Activated CD4-positive, alpha-beta T cell treated with anti-CD3 and anti-CD28 coated beads, Interleukin-2, amount 10 ng/mL, durations not matched to agents 7 days and 5 days (primary cell): ENCODE measurements around the gene LMO7. TPM values are rescaled to one million over a fixed set of nuclear protein-coding genes. Genes with fewer than 3 reads are reported as not detected.
"Not testable (repeated sequence)": the region's sequence is repeated elsewhere in the genome, so short reads cannot be mapped to it uniquely, and the experiment has no call there.

Experiments used
- CTCF ChIA-PET: fragments of 350-600 bp; sonication (Branson Sonifier 250); formaldehyde crosslinking; loops from one replicate; lab custom pipeline; 2021; ENCODE audit warnings: antibody characterized with exemption; lab: Charles Lee
- POLR2A ChIA-PET: fragments of 350-600 bp; sonication (Branson Sonifier 250); formaldehyde crosslinking; loops from one replicate; lab custom pipeline; 2021; ENCODE audit warnings: antibody characterized with exemption; lab: Charles Lee
- DNase-seq: peaks from one replicate; pipeline ENCODE4 v3.0.0-alpha.2; 2020
- H3K27ac Mint-ChIP-seq: one replicate; pipeline ENCODE4 v1.8.0; 2021; ENCODE audit warnings: mild to moderate bottlenecking, moderate library complexity, mixed read lengths
- H3K27me3 Mint-ChIP-seq: one replicate; pipeline ENCODE4 v1.8.0; 2021; ENCODE audit warnings: mixed read lengths
- H3K36me3 Mint-ChIP-seq: one replicate; pipeline ENCODE4 v1.8.0; 2021; ENCODE audit warnings: low read depth, mixed read lengths
- H3K4me1 Mint-ChIP-seq: one replicate; pipeline ENCODE4 v1.8.0; 2021; ENCODE audit warnings: mixed read lengths
- H3K4me3 Mint-ChIP-seq: one replicate; pipeline ENCODE4 v1.8.0; 2021; ENCODE audit warnings: mild to moderate bottlenecking, moderate library complexity, mixed read lengths
- H3K9me3 Mint-ChIP-seq: one replicate; pipeline ENCODE4 v1.8.0; 2021; ENCODE audit warnings: mixed read lengths
- total RNA-seq, 2 experiments: library from RNA; stranded (reverse); gene quantifications; one replicate each; pipeline ENCODE4 v1.2.3, GENCODE V29; 2021

LMO7 gene
- total RNA-seq, 2 experiments from 2014 or later: 23.1 to 30.7 TPM

DNA sequence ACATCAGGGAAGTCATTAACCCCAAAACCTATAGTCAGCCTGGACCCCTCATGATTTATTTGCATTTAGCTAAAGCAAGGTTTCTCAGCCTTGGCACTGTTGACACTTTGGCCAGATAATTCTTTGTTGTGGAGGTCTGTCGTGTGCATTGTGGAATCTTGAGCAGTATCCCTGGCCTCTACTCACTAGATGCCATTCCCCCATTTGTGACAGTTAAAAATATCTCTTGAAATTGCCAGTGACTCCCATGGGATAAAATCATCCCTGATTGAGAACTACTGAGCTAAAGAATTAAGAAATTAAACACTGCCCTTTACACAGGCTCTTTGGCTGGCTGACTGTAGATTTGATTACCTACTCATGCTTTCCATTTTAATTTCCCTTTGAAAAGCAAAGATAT is 102.7 kb downstream of the LMO7 start:
- Mint-ChIP-seq H3K27ac (no peak overlapping the region), H3K4me3 (no peak overlapping the region), H3K36me3 (peaks cover 3% of the 10 kb centered on the region), H3K27me3 (no peaks in the 10 kb centered on the region), H3K4me1 (no peaks in the 10 kb centered on the region), H3K9me3 (peaks cover 15% of the 10 kb centered on the region)
- ChIA-PET CTCF (interaction anchor here (0.9 to 1.0 kb wide), 2 partner anchors 18 to 29 kb away, joined by 3 read pairs; no protein-coding TSS in a partner anchor), POLR2A (no interaction called here)
- DNase-seq: no peak

DNA sequence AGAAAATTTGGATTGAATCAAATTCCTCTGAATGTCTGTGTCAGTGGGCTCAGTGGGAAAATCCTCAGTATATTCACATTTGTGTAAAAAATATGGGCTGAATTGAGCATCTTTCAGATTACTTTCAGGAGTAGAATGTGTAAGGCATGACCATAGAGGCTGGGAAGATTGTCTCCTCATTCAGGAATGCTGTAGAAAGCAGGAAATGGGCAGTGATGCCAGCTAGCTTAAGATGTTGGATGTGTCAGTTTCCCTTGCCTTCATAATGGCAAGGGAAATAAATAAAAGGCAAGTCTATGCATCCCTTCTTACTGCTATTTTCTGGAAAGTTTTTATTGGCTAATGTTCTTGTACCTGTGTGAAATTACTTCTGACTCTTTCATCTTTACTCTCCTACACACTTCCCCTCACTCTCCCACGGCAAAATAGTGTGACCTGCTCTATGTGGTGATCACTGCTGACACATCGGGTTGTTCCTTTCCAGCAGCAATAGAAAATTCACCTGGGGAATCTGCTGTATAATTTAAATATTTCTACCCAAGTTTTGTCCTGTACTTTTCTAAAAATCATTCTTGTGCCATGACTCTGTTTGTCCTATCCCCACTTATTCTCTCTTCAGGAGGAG is 103.2 kb downstream of the LMO7 start:
- POLR2A ChIA-PET: no interaction called here
- no peak for DNase-seq
- Mint-ChIP-seq H3K27me3 (no peaks in the 10 kb centered on the region), H3K27ac (no peak overlapping the region), H3K4me1 (no peaks in the 10 kb centered on the region), H3K4me3 (no peak overlapping the region), H3K9me3 (peaks cover 13% of the 10 kb centered on the region), H3K36me3 (peaks cover 3% of the 10 kb centered on the region)
- CTCF ChIA-PET: interaction anchor here (1.0 kb wide), 1 partner anchor 29 kb away, joined by 3 read pairs; no protein-coding TSS in a partner anchor

DNA sequence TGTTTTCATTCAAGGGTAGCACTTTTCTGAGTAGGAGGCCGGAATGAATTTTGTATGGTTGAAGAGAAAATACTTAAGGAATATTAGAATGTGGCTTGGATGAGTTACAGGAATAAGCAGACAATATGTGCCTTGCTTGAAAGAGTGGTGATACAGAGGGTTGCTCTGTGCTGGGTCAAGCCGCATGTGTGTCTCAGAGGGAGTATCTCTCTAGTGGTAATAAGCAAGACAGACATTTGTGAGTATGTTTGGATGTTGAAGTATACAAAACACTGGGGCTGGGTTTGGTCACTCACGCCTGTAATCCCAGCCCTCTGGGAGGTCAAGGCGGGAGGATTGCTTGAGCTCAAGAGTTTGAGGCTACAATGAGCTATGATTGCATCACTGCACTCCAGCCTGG is 103.9 kb downstream of the LMO7 start:
- DNase-seq: no peak
- POLR2A ChIA-PET: no interaction called here
- Mint-ChIP-seq H3K4me1 (no peaks in the 10 kb centered on the region), H3K36me3 (peaks cover 3% of the 10 kb centered on the region), H3K4me3 (no peak overlapping the region), H3K27ac (no peak overlapping the region), H3K27me3 (no peaks in the 10 kb centered on the region), H3K9me3 (peaks cover 13% of the 10 kb centered on the region)
- CTCF ChIA-PET: no interaction called here

DNA sequence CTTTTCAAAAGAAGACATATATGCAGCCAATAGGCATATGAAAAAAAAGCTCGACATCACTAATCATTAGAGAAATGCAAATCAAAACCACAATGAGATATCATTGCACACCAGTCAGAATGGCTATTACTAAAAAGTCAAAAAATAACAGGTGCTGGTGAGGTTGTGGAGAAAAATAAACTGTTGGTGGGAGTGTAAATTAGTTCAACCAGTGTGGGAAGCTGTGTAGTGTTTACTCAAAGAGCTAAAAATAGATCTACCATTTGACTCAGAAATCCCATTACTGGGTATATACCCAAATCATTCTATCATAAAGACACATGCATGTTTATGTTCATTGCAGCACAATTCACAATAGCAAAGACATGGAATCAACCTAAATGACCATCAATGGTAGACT is 106.9 kb downstream of the LMO7 start:
- H3K27ac Mint-ChIP-seq, H3K36me3 Mint-ChIP-seq, CTCF ChIA-PET: not testable (repeated sequence)

DNA sequence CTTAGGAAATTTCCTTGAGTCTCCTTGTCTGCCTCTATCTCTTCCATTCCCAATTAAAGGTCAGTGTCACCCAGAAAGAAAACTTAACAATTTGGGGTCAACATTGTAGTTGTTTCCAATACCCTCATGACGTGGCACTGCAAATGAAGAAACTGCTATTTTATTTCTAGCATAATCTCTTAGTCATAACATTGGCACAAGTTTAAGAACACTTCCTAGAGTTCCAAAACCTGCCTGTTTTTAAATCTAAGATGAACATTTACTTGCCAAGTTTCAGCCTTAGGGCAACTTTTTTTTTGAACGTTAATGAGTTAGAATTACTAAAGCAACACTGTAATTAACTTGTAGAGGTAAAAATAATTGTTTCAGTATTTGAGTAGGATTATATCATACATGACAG is 108.0 kb downstream of the LMO7 start:
- H3K36me3 Mint-ChIP-seq: peaks cover 3% of the 10 kb centered on the region
- CTCF ChIA-PET: no interaction called here

More for the DNA sequence above, 106.9 kb downstream of the LMO7 start:
- H3K27me3 Mint-ChIP-seq, POLR2A ChIA-PET, H3K4me1 Mint-ChIP-seq, H3K4me3 Mint-ChIP-seq, DNase-seq: not testable (repeated sequence)
- H3K9me3 Mint-ChIP-seq: peaks cover 16% of the 10 kb centered on the region

DNA sequence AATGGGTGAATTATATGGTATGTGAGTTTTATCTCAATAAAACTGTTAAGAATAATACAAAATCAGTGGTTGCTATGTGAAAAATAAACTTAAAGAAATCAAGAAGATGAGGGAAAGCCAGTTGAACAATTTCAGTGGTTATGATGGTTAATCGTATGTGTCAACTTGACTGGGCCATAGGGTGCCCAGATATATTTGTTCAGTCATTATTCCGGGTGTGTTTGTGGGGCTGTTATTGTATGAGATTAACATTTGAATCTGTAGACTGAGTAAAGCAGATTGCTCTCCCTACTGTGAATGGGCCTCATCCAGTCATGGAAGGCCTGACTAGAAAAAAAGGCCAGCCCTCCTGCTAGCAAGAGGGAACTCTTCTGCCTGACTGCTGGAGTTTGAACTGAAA is 109.3 kb downstream of the LMO7 start:
- no peaks in the 10 kb centered on the region for H3K27me3 Mint-ChIP-seq
- no peaks in the 10 kb centered on the region for H3K4me1 Mint-ChIP-seq
- H3K9me3 Mint-ChIP-seq: peaks cover 16% of the 10 kb centered on the region
- no peak for DNase-seq
- ChIA-PET POLR2A (no interaction called here), CTCF (no interaction called here)
- H3K36me3 Mint-ChIP-seq: peaks cover 3% of the 10 kb centered on the region
- no peak overlapping the region for H3K4me3 Mint-ChIP-seq
- no peak overlapping the region for H3K27ac Mint-ChIP-seq

More for the DNA sequence above, 108.0 kb downstream of the LMO7 start:
- H3K4me3 Mint-ChIP-seq: no peak overlapping the region
- DNase-seq: no peak
- no peak overlapping the region for H3K27ac Mint-ChIP-seq
- H3K9me3 Mint-ChIP-seq: peaks cover 16% of the 10 kb centered on the region
- POLR2A ChIA-PET: no interaction called here
- no peaks in the 10 kb centered on the region for H3K4me1 Mint-ChIP-seq
- no peaks in the 10 kb centered on the region for H3K27me3 Mint-ChIP-seq

DNA sequence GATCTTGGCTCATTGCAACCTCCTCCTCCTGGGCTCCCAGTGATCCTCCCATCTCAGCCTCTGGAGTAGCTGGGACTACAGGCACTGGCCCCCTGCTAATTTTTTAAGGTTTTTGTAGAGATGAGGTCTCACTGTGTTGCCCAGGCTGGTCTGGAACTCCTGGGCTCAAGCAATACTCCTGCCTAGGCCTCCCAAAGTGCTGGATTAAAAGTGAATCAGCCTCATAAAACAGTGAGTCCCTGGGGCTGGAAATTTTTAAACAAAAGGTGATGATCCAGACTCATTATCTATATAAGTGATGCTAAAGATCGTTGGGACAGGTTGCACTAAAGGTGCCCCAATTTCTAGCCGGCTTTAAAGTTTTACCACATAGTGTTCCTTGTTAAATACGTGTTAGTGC is 112.7 kb downstream of the LMO7 start:
- no peaks in the 10 kb centered on the region for H3K4me1 Mint-ChIP-seq
- H3K4me3 Mint-ChIP-seq: no peak overlapping the region
- DNase-seq: no peak
- peaks cover 15% of the 10 kb centered on the region for H3K9me3 Mint-ChIP-seq
- no peak overlapping the region for H3K27ac Mint-ChIP-seq
- H3K36me3 Mint-ChIP-seq: peaks cover 4% of the 10 kb centered on the region
- ChIA-PET POLR2A (no interaction called here), CTCF (no interaction called here)
- no peaks in the 10 kb centered on the region for H3K27me3 Mint-ChIP-seq

DNA sequence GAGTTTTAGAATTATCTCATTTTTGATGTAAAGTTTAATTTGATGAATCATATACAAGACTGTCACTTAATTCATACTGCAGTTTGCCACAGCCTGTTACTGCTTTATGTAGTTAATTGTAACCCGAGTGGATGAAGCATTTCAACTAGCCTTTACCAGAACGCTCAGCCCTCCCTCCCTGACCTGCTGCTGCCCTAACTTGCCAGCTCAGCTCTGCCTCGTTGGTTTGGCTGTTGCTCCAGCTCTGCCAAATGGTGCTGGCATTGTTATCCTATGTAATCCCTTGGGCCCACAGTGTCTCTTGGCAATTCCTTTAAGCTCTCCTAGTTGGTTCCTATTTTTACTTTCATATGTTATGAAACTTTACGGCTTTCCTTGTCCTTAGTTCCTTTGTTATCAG is 113.3 kb downstream of the LMO7 start:
- no peaks in the 10 kb centered on the region for H3K27me3 Mint-ChIP-seq
- peaks cover 7% of the 10 kb centered on the region for H3K36me3 Mint-ChIP-seq
- H3K27ac Mint-ChIP-seq: no peak overlapping the region
- no peak for DNase-seq
- H3K4me1 Mint-ChIP-seq: no peaks in the 10 kb centered on the region
- no peak overlapping the region for H3K4me3 Mint-ChIP-seq
- POLR2A ChIA-PET: no interaction called here
- H3K9me3 Mint-ChIP-seq: peaks cover 18% of the 10 kb centered on the region
- CTCF ChIA-PET: no interaction called here

DNA sequence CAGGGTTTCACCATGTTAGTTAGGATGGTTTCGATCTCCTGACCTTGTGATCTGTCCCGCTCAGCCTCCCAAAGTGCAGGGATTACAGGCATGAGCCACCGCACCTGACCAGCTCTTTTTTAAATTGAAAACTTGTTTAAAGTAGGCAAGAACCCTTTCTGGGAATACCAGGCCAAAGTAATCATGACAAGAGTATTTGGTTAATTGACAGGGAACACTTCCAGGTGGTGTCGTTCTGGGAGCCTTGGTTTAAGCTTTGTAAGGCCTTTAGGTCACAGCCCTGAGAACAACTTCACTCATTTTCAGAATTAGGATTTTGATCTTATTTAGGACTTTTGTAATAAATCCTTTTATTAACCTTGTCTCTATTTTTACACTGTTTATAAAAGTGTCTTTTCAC is 115.2 kb downstream of the LMO7 start:
- CTCF ChIA-PET: interaction anchor here (0.6 to 1.3 kb wide), 2 partner anchors 9 to 667 kb away, joined by 3 to 4 read pairs; no protein-coding TSS in a partner anchor
- H3K9me3 Mint-ChIP-seq: peaks cover 18% of the 10 kb centered on the region
- H3K4me3 Mint-ChIP-seq: no peak overlapping the region
- POLR2A ChIA-PET: no interaction called here
- peaks cover 7% of the 10 kb centered on the region for H3K36me3 Mint-ChIP-seq
- H3K4me1 Mint-ChIP-seq: peaks cover 7% of the 10 kb centered on the region
- no peak overlapping the region for H3K27ac Mint-ChIP-seq
- no peaks in the 10 kb centered on the region for H3K27me3 Mint-ChIP-seq
- DNase-seq: no peak

DNA sequence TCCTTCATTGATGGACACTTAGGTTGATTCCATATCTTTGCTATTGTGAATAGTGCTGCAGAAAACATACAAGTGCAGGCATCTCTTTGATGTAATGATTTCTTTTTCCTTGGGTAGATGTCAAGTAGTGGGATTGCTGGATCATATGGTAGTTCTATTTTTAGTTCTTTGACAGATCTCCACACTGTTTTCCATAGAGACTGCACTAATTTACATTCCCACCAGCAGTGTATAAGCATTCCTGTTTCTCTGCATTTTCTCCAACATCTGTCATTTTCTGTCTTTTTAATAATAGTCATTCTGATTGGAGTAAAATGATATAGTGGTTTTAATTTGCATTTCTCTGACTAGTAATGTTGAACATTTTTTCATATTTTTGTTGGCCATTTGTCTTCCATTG is 116.7 kb downstream of the LMO7 start:
- Mint-ChIP-seq H3K4me3 (no peak overlapping the region), H3K9me3 (peaks cover 23% of the 10 kb centered on the region), H3K36me3 (peaks cover 11% of the 10 kb centered on the region), H3K27me3 (no peaks in the 10 kb centered on the region), H3K4me1 (peaks cover 21% of the 10 kb centered on the region), H3K27ac (no peak overlapping the region)
- no peak for DNase-seq
- CTCF ChIA-PET: no interaction called here
- POLR2A ChIA-PET: no interaction called here

DNA sequence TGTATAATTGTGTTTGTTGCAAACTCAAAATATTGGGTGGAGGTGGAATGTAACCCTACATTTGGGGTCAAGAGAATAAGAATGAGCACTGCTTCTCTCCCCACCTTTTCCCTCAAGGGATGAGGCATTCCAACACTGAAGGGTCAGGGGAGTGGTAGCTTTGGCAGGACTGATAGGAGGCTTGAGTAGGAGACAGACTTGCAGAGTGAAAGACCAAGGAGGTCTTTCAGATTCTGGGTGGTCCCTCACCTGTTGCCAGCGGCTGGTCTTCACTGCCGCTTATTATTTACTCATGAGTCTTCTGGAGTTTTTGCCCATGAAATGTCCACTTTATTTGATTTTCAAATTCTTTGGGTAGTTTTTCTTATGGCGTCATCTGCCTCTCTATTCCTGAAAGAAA is 118.8 kb downstream of the LMO7 start:
- CTCF ChIA-PET: no interaction called here
- peaks cover 23% of the 10 kb centered on the region for H3K9me3 Mint-ChIP-seq
- POLR2A ChIA-PET: no interaction called here

DNA sequence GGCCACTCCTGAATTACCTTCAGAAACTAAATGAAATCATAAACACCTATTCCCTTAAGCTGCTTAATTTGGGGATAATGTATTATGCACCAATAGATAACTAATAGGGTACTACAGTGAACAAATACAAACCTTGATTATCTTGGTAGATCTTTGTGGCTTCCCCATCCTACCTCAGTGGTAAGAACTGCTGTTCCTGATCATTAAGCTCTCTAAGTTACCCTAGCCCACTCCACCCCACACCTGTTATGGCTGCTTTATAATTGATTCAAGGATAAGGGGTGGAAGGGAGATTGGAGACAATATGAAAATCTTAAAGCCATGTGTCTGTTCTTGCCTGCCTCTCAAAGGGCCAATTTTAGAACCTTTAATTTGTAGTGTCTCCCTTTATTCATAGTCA is 121.2 kb downstream of the LMO7 start:
- Mint-ChIP-seq H3K27me3 (no peaks in the 10 kb centered on the region), H3K27ac (no peak overlapping the region), H3K36me3 (peaks cover 13% of the 10 kb centered on the region), H3K9me3 (peaks cover 23% of the 10 kb centered on the region), H3K4me1 (peaks cover 51% of the 10 kb centered on the region), H3K4me3 (no peak overlapping the region)
- ChIA-PET CTCF (interaction anchor here (0.6 to 1.4 kb wide), 3 partner anchors 8 to 38 kb away, joined by 3 read pairs; no protein-coding TSS in a partner anchor), POLR2A (no interaction called here)
- DNase-seq: no peak

More for the DNA sequence above, 118.8 kb downstream of the LMO7 start:
- peaks cover 13% of the 10 kb centered on the region for H3K36me3 Mint-ChIP-seq
- H3K4me3 Mint-ChIP-seq: no peak overlapping the region
- no peak overlapping the region for H3K27ac Mint-ChIP-seq
- no peak for DNase-seq
- H3K27me3 Mint-ChIP-seq: no peaks in the 10 kb centered on the region
- peaks cover 35% of the 10 kb centered on the region for H3K4me1 Mint-ChIP-seq

DNA sequence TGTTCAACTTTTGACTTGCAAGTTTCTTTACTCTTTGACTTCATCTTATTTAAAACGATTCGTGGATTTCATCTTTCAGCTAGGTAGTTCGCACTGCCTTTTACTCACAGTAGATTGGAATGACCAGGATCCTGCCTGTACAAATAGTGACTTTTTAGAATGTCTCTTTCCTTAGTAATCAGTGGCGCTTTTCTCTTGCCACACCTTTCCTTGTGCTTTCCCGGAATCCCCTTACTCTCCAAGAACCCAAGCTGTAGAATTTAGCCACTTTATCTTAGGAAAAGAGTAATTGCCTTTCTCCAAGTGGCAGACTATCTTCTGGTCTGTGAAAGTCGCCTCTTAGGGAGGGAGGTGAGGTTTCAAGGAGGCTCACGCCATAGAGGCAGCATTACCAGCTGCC is 123.4 kb downstream of the LMO7 start:
- no peak overlapping the region for H3K27ac Mint-ChIP-seq
- DNase-seq: no peak
- CTCF ChIA-PET: interaction anchor here (1.2 to 2.0 kb wide), 4 partner anchors 8 to 64 kb away, joined by 4 to 7 read pairs (median 4); no protein-coding TSS in a partner anchor

More for the DNA sequence above, 123.4 kb downstream of the LMO7 start:
- Mint-ChIP-seq H3K36me3 (peaks cover 12% of the 10 kb centered on the region), H3K4me3 (no peak overlapping the region), H3K27me3 (no peaks in the 10 kb centered on the region), H3K4me1 (peaks cover 68% of the 10 kb centered on the region), H3K9me3 (peaks cover 11% of the 10 kb centered on the region)
- POLR2A ChIA-PET: interaction anchor here (1.2 kb wide), 1 partner anchor 44 kb away, joined by 3 read pairs; no protein-coding TSS in a partner anchor
